ENCODE data around the gene UST. TPM values are rescaled to one million over a fixed set of nuclear protein-coding genes. Genes with fewer than 3 reads are reported as not detected.
"Not testable (repeated sequence)": the region's sequence is repeated elsewhere in the genome, so short reads cannot be mapped to it uniquely, and the experiment has no call there.

UST gene
- total and polyA plus RNA-seq, 2 donors (not counting 1 experiment from before 2014, with no cell fraction given), result 7.3 to 16.9 TPM

- Mint-ChIP-seq H3K27ac (no peak overlapping the region), H3K27me3 (no peaks in the 10 kb centered on the region), H3K9me3 (ENCODE audit: insufficient read depth) (no peaks in the 10 kb centered on the region), H3K4me3 (no peak overlapping the region), H3K4me1 (peaks cover 10% of the 10 kb centered on the region)
- Histone ChIP-seq H3K4me3 (ENCODE audit: control extremely low read depth in 1 of 5, extremely low read depth in 1 of 5, insufficient read depth in 1 of 5, low read depth in 2 of 5, low read length in 4 of 5) (no peak overlapping the region), H3K4me1 (ENCODE audit: control insufficient read depth in 2 of 2, insufficient read depth in 2 of 2, low read length in 2 of 2) (no peaks in the 10 kb centered on the region), H3K9me3 (ENCODE audit: control extremely low read depth in 1 of 3, control insufficient read depth in 2 of 3, insufficient read depth in 1 of 3, low read length in 2 of 3) (no peaks in the 10 kb centered on the region), H2AFZ (ENCODE audit: insufficient read depth, low read depth, low read length, poor library complexity, severe bottlenecking) (no peak overlapping the region), H3K9ac (ENCODE audit: low read length) (no peak overlapping the region), H3K27me3 (replicated peaks in 1 of 4; ENCODE audit: control extremely low read depth in 1 of 4, control insufficient read depth in 3 of 4, insufficient read depth in 4 of 4, low read length in 3 of 4) (no peaks in the 10 kb centered on the region), H3K79me2 (ENCODE audit: control insufficient read depth, insufficient read depth, low read length) (no peaks in the 10 kb centered on the region), H3K4me2 (replicated peaks; ENCODE audit: low read depth, low read length, poor library complexity, severe bottlenecking) (no peak overlapping the region), H3K27ac (ENCODE audit: low read length in 2 of 2) (no peak overlapping the region), H4K20me1 (ENCODE audit: control insufficient read depth, insufficient read depth, low read length, poor library complexity, severe bottlenecking) (peaks cover 12% of the 10 kb centered on the region), H3K36me3 (replicated peaks in 1 of 2; ENCODE audit: control extremely low read depth in 1 of 2, control insufficient read depth in 1 of 2, extremely low read depth in 1 of 2, insufficient read depth in 2 of 2, low read length in 1 of 2) (peaks cover 0 to 23% of the 10 kb centered on the region in 2 experiments)
- no CpG with 5 or more reads among the region's 3 CpGs for WGBS (ENCODE audit: insufficient coverage)
- no peak for TF ChIP-seq EZH2 (IDR thresholded peaks at IDR 0.05; ENCODE audit: borderline replicate concordance, insufficient read depth, low read depth, low read length, poor library complexity, severe bottlenecking)
- TF ChIP-seq CTCF (IDR thresholded peaks at IDR 0.05), result no peak
- DNase-seq (no peak), ATAC-seq (ENCODE audit: low read depth) (no peak)
- ChIA-PET CTCF (interaction anchor here (0.8 to 0.9 kb wide), 2 partner anchors 9 to 377 kb away, joined by 3 read pairs; no protein-coding TSS in a partner anchor), POLR2A (no interaction called here)
- intact Hi-C loops (cut with micrococcal nuclease), result no loop called here
Observed at GRCh38 chr6:148955441-148955840, 208.6 kb downstream of the UST start.

- H3K27me3 ChIP-seq (replicated peaks in 1 of 4; ENCODE audit: control extremely low read depth in 1 of 4, control insufficient read depth in 3 of 4, insufficient read depth in 4 of 4, low read length in 3 of 4); H3K4me3 ChIP-seq (ENCODE audit: control extremely low read depth in 1 of 5, extremely low read depth in 1 of 5, insufficient read depth in 1 of 5, low read depth in 2 of 5, low read length in 4 of 5); H2AFZ ChIP-seq (ENCODE audit: insufficient read depth, low read depth, low read length, poor library complexity, severe bottlenecking); H3K9me3 ChIP-seq (ENCODE audit: control extremely low read depth in 1 of 3, control insufficient read depth in 2 of 3, insufficient read depth in 1 of 3, low read length in 2 of 3); H3K4me2 ChIP-seq (replicated peaks; ENCODE audit: low read depth, low read length, poor library complexity, severe bottlenecking); ATAC-seq (ENCODE audit: low read depth); H3K27ac Mint-ChIP-seq; H3K9me3 Mint-ChIP-seq (ENCODE audit: insufficient read depth); DNase-seq; H3K4me1 ChIP-seq (ENCODE audit: control insufficient read depth in 2 of 2, insufficient read depth in 2 of 2, low read length in 2 of 2); intact Hi-C loops (cut with micrococcal nuclease); H3K79me2 ChIP-seq (ENCODE audit: control insufficient read depth, insufficient read depth, low read length); H3K27me3 Mint-ChIP-seq; H3K9ac ChIP-seq (ENCODE audit: low read length); H3K27ac ChIP-seq (ENCODE audit: low read length in 2 of 2); POLR2A ChIA-PET; H3K4me3 Mint-ChIP-seq: not testable (repeated sequence)
- Histone ChIP-seq H3K36me3 (replicated peaks in 1 of 2; ENCODE audit: control extremely low read depth in 1 of 2, control insufficient read depth in 1 of 2, extremely low read depth in 1 of 2, insufficient read depth in 2 of 2, low read length in 1 of 2) (peaks cover 0 to 23% of the 10 kb centered on the region in 2 experiments), H4K20me1 (ENCODE audit: control insufficient read depth, insufficient read depth, low read length, poor library complexity, severe bottlenecking) (peaks cover 12% of the 10 kb centered on the region)
- CTCF ChIA-PET, result interaction anchor here (2.8 kb wide), 1 partner anchor 379 kb away, joined by 18 read pairs; no protein-coding TSS in a partner anchor
- no CpG with 5 or more reads among the region's 7 CpGs for WGBS (ENCODE audit: insufficient coverage)
- H3K4me1 Mint-ChIP-seq, result peaks cover 10% of the 10 kb centered on the region
Observed at GRCh38 chr6:148956163-148956562, 209.3 kb downstream of the UST start.
